Measurements from ENCODE around the gene TEX11. TPM values are rescaled to one million over a fixed set of nuclear protein-coding genes. Genes with fewer than 3 reads are reported as not detected.

TEX11 gene
- total and polyA plus RNA-seq, 12 donors = 0.19 TPM; not detected in 11

DNA sequence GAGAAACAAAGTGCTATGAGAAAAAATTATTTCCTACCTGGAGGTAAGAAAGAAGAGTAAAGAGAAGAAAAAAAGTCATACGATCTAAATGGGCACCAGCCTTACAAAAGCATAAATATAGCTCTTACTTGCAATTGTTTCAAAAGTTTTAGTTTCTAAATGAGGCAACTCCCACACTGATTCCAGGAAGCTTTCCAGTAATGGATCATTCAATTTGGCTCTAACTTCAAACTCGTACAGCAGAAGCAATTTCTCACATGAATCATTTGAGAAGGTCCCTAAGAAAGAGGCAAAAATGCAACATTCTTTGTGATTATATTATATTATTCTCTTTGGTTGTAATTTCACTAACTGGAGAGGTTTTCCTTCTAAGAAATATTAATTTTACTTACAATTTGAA lies 354.0 kb downstream of the TEX11 start:
- Histone ChIP-seq H3K9me3 (peaks cover 0 to 10% (median 0%) of the 10 kb centered on the region in 11 donors), H3K36me3 (no peaks in the 10 kb centered on the region), H3K27ac (no peak overlapping the region), H3K4me3 (no peak overlapping the region), H3K4me1 (no peaks in the 10 kb centered on the region), H3K27me3 (peaks cover 0 to 10% (median 0%) of the 10 kb centered on the region in 7 donors)
- intact Hi-C loops (cut with DNase I) = loop anchor here in 7 of 10 donors (5.0 kb wide), 1 partner anchor 102 kb away; no protein-coding TSS in a partner anchor
- DNase-seq = no peak
- TF ChIP-seq, protein P1, sequence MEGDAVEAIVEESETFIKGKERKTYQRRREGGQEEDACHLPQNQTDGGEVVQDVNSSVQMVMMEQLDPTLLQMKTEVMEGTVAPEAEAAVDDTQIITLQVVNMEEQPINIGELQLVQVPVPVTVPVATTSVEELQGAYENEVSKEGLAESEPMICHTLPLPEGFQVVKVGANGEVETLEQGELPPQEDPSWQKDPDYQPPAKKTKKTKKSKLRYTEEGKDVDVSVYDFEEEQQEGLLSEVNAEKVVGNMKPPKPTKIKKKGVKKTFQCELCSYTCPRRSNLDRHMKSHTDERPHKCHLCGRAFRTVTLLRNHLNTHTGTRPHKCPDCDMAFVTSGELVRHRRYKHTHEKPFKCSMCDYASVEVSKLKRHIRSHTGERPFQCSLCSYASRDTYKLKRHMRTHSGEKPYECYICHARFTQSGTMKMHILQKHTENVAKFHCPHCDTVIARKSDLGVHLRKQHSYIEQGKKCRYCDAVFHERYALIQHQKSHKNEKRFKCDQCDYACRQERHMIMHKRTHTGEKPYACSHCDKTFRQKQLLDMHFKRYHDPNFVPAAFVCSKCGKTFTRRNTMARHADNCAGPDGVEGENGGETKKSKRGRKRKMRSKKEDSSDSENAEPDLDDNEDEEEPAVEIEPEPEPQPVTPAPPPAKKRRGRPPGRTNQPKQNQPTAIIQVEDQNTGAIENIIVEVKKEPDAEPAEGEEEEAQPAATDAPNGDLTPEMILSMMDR (IDR thresholded peaks at IDR 0.05) = no peak
- WGBS, 2 donors = 27 to 28% methylated on average over 2 of the region's 2 CpGs
- ATAC-seq = no peak

DNA sequence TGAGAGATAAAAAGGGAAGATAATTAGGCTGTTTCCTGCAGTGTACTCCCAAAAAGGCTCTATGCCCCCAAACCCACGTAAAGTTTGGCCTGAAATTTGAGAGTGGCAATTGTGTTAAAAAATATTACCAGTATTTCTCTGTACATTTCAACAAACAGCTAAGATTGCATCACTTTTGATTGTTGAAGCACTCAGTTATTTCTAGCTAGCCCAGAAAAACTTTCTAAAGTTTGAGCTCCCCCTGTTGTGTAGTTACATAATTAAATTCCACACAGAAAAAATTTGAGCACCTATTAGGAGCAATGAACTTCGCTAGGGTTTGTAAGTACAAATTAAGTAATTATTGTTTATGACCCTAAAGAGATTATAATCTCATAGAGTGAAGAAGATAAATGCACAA lies 354.4 kb downstream of the TEX11 start:
- intact Hi-C loops (cut with DNase I) = loop anchor here in 7 of 10 donors (5.0 kb wide), 1 partner anchor 102 kb away; no protein-coding TSS in a partner anchor
- TF ChIP-seq, protein P1 (IDR thresholded peaks at IDR 0.05) = peak in 6 of 9 donors; percentile 23 to 45 (median 29)
- no peaks in the 10 kb centered on the region for H3K36me3 ChIP-seq

DNA sequence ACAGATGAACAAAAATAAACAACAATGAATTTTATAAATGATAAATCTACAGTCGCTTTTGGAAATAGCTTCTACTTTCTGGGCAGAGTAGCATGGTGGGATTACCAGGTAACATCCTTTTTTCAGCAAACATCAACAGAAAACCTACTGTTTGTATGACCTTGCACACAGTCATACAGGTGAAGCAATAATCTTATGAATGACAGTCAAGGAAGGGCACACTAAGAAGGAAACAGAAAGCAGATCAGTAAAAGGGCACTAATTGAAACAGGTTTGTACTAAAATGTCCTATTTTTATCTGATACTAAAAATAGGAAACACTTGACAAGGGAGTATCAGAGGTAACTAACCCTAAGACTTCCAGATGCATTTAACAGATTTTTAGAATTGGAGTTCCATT lies 355.0 kb downstream of the TEX11 start:
- Histone ChIP-seq H3K36me3 (no peaks in the 10 kb centered on the region), H3K4me1 (no peaks in the 10 kb centered on the region), H3K27ac (no peak overlapping the region), H3K9me3 (no peaks in the 10 kb centered on the region), H3K4me3 (no peak overlapping the region), H3K27me3 (peaks cover 0 to 17% (median 0%) of the 10 kb centered on the region in 7 donors)
- WGBS, 2 donors = 87 to 100% methylated on average over 1 of the region's 1 CpG
- intact Hi-C loops (cut with DNase I) = loop anchor here in 7 of 10 donors (5.0 kb wide), 1 partner anchor 101 kb away; no protein-coding TSS in a partner anchor
- DNase-seq (no peak), ATAC-seq (no peak)
- TF ChIP-seq, protein P1 (IDR thresholded peaks at IDR 0.05) = no peak

More for the DNA sequence above, 354.4 kb downstream of the TEX11 start:
- WGBS, 2 donors = 8 to 21% methylated on average over 2 of the region's 2 CpGs
- Histone ChIP-seq H3K9me3 (peaks cover 0 to 6% (median 0%) of the 10 kb centered on the region in 11 donors), H3K4me1 (no peaks in the 10 kb centered on the region), H3K27me3 (peaks cover 0 to 12% (median 0%) of the 10 kb centered on the region in 7 donors), H3K27ac (no peak overlapping the region), H3K4me3 (no peak overlapping the region)
- DNase-seq = no peak
- no peak for ATAC-seq

DNA sequence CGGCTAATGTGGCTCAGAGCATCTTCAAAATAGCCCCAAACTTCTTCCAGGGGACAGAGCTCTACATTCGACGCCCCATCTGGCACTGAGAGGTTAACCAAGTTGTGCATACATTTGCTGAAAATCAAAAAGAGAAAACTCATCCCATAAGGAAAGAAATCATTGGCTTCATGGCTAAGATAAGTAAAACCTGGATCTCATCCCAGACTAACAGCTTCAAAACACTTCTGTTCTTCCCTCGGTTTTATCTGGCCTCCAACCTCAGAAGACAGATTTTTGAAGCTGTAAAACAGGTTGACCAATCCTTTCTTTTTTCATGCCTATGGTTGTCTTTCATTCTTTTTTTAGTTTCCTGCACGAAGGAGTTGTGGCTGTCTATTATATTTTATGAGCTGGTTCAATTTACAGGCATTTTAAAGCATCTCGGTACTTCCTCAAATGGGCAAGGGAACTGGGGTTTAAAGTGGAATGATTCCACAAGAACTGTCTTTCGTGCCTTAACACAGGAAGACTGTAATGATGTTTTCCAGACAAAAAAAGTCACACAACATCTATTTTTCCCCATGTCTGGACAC lies 356.3 kb downstream of the TEX11 start:
- WGBS, 2 donors = 41 to 54% methylated on average over 7 of the region's 7 CpGs
- no peak overlapping the region for H3K4me3 ChIP-seq
- no peak overlapping the region for H3K27ac ChIP-seq
- H3K9me3 ChIP-seq = no peaks in the 10 kb centered on the region
- no peaks in the 10 kb centered on the region for H3K4me1 ChIP-seq
- intact Hi-C loops (cut with DNase I) = loop anchor here in 7 of 10 donors (5.0 kb wide), 1 partner anchor 100 kb away; no protein-coding TSS in a partner anchor
- H3K36me3 ChIP-seq = no peaks in the 10 kb centered on the region
- DNase-seq (no peak), ATAC-seq (no peak)
- TF ChIP-seq, protein P1 (IDR thresholded peaks at IDR 0.05) = no peak
- peaks cover 0 to 17% (median 0%) of the 10 kb centered on the region in 7 donors for H3K27me3 ChIP-seq

All from heart right ventricle (tissue), 16 donors.